Hypothalamus (tissue), 51 donors: ENCODE results near the gene FABP1.

ENCODE experiments used
- DNase-seq, 51 donors: peaks; one replicate each; lab custom pipeline; 2025; lab: John Stamatoyannopoulos, UW

The FABP1 gene

DNA sequence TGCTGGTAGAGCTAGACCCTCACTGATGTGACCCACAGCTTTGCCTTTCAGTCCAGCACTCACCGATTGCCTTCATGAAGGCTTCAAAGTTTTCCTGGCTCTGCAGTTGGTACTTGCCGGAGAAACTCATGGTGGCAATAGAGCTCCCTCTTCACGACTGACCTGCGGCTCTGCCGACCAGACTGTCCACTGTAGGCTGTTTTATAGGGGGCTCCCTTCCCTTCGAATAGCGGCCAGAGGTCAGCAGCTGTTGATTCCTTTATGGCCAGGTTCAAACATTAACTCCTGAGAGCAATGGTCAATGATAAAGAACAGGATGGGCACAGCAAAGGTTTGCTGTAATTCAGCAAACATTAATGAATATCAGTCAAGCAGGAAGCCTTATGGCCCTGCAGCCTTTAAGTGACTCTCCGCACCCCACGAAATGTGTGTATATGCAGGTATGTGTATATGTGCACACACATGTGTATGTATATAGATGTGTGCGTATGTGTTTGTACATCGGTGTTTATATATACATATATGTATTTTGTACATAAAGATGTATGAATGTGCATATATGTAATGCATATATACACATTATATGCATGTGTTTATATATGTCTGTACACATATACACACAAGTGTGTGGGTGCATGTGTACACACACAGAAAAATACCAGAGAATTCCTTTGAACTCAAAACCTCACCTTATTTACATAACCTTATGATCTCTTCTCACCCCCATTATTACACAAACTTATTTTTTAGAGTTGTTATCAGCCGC lies at the start of gene FABP1:
Gene FABP1 (minus strand): TSS at position 175 of the 766 bp plus-strand sequence. CDS start 45 bp downstream, at position 130.
- no peak for DNase-seq

DNA sequence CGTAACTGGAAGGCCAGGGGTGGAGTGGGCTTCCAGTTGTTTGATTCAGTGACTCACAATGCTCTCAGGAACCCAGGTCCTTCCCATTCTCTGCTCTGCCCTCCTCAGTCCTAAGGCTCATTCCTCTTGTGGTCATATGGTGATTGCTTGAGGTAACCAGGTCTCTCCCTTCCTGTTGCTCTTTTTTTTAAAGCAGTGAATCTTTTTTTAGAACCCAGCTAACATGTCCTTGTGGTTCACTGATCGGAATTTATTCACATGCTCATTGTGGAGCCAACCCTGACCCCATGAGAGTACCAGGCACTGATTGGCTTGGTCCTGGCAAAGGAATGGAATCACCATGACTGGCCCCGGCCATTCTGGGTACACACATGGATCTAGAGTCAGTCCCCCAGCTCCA lies 49.7 kb upstream of the FABP1 start:
- DNase-seq: no peak

GRCh38 chr2:88176352-88176984 lies 48.6 kb upstream of the FABP1 start:
- no peak for DNase-seq

DNA sequence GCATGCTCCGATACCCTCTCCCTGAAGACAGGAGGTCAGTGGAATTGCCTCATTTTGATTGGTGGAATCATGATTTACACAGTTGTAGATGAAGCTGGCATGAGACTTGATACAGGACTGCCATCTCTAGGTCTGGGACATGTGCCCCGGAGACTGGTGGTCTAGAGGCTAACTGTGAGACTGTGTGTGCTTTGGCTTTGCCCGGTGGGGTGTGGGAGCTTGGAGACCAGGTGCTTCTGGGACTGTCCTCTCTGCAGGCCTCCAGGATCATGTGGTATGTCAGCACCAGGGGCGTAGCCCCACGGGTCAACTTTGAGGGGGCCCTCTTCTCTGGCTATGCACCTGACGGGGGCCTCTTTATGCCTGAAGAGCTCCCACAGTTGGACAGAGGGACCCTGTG lies 45.0 kb upstream of the FABP1 start:
- no peak for DNase-seq

DNA sequence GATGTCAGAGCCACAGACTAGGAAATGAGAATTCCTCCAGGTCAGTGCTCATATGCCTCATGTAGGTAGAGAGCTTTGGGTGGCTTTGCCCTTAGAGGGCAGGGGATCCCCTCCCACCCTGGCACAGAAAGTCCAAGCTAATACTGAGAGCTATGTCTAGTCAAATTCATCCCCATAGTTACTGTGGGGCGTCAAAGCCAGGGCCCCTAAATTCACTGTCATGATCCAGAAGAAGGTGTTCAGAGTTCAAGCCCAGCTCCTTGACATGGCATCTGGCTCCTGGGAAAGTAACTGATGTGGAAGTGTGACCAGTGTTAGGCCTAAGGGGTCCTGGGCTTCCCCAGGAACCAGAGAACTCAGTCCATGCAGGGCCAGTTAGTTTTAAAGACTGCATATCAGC lies 44.1 kb upstream of the FABP1 start:
- no peak for DNase-seq

- DNase-seq: peak in 25 of 51 donors; percentile 13 to 80 (median 59)
Observed at GRCh38 chr2:88170472-88170892, 42.6 kb upstream of the FABP1 start.

GRCh38 chr2:88168386-88168785 lies 40.5 kb upstream of the FABP1 start:
- no peak for DNase-seq

- no peak for DNase-seq
Observed at GRCh38 chr2:88167740-88168139, 39.9 kb upstream of the FABP1 start.

DNA sequence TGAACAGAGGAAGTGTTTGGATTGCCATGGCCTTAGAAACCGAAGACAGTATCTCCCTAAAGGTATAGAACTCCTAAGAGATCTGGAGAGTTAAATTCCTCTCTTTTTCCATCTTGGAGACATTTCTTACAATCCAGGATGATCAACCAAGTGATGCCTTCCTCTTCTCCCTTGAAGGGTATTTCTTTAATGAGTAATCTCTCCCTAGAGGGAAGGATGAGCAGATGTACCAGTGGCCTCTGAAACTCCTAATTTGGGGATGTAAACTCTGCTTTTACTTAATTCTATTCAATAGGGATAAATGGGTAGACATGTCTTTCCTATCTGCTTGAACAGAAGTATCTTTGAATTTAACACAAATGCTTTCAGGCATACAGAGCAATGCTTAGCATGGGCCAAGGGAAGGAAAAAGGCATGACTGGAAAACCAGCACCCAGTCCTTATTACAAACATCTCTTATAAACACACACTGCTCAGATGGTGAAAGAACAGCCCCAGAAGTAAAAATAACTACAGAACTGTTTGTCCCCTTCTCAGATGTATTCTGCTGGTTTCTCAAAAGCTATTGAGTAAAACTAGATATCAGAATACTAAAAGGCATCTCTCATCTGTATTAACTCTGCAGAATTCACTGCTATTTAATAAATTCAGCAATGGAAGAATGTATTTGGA lies 37.6 kb upstream of the FABP1 start:
- DNase-seq: peak in 1 of 51 donors; percentile 42

DNA sequence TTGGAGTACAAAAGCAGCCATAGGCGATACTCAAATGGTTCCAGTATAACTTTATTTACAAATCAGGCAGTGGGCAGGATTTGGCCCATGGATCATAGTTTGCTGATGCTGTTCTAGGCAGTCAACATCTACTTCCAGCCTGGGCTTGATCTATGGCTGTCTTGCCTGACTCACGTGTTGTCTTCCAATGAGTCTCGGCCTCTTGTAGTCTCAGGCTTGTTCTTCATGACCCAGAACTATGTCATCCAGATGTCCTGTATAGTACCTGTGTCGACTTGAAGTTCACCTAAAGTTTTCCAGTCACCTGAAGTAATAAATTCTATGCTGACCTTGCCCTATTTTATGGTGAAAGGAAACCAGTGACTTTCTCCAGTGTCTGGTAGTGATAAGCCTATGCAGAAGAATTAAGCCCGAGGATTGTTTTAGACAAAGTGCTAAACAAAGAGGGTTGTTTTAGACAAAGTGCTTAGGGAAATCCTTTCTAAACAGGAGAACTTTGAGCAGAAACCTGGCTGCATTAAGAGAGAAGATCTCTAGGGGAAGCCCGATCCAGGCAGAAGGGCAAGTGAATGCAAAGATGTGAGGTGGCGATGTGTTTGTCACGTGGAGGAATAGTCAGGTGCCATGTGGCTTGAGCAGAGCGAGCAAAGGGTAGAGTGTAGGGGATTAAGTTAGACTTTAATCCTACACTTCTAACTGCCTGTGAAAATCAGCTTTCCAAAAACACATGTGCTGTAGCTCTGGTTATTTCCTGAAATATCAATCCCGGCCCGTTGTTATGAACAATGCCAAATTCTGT lies 33.8 kb upstream of the FABP1 start:
- no peak for DNase-seq

DNA sequence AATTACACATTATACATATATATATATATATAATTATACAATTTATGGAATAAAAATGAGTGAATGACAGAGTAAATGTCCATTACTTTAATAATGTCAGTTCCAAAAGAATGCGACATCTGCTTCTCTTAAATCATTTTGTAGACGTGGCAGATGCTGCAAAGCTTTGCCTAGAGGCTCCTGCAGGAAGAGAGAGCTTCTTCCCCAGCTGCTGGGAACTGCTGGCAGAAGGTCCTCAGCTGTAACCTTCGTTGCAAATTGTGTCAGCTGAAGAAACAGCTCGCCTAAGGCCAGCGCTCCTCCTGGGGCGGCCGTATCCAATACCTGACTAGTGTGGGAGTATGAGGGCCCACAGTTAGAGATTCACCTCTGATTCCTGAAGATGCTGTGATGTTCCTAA lies 32.7 kb upstream of the FABP1 start:
- no peak for DNase-seq

DNA sequence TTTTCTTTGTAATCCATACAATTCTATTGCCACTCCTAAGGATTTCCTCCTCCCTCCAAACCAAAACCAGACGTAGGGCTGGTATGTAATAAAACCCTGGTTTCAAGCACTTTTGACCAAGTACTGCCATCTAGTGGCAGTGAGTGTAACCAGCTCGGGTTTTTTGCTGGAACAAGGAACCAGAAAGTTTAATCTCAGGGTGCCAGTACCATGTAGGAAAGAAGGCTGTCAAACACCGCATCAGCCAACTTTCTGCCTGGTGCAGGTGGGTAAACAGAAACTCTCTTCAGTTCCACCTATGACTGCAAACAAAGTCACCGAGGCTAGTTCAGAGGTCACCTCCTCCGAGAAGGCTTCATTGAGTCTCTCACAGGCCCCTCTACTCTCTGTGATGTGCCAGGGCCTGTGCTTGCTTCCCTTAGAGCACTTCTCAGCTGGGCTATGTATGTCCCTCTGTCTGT lies 32.1 kb upstream of the FABP1 start:
- DNase-seq: peak in 31 of 51 donors; percentile 9 to 74 (median 42)

GRCh38 chr2:88159481-88159880 lies 31.6 kb upstream of the FABP1 start:
- no peak for DNase-seq

GRCh38 chr2:88148929-88149438 lies 21.1 kb upstream of the FABP1 start:
- no peak for DNase-seq

DNA sequence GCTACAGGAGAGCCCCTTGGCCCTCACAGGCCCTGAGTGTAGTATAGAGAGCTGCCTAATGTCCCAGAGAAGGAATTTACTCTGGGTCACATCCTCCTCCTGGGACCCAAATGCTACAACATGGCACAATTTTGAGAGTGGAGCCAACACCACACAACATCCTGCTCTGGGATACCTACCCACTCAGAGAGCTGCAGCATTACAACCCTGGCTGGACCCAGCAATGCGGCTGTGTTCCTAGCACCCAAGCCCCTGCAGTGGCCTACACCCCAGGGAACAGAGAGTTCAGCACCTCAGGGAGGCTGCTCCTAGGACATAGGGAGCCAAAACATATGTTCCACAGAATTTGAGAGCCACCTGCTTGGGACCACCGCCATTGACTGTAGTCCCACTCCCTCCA lies 19.3 kb upstream of the FABP1 start:
- no peak for DNase-seq

DNA sequence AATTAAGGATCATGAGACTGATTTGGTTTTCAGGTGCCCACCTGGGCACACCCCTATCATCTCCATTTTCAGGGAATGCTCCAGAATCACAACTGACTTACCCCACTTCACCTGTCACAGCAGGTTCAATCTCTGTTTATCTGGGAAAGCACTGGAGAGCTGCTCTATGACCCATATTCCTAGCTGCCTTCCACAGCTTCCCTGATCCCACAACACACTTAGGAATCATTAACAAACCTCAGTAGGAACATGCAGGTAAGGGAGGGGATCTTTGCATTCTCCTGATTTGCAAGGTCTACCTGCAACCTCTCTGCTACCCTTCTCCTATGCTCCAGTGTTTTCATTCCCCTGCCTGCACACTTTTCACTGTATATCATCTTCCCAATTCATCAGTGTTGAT lies 18.7 kb upstream of the FABP1 start:
- no peak for DNase-seq

- DNase-seq: no peak
Observed at GRCh38 chr2:88144914-88145497, 17.1 kb upstream of the FABP1 start.

DNA sequence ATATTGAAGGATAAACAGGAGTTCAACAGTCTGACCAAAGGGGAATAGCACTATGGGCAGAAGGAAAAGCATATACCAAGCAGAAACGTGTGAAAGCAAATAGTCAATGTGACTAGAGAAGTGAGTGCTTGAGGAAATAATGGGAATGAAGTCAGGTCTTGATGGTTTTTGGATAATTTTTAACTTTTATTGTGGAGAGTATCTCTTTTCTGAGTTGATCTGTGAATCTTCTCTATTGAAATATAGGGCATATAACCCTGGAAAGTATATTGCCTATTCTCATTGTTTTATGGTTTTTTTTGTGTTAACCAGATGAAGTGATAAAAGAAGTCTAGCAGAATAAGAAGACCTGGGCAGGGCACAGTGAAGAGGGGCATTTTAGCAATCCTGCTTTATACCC lies 16.4 kb upstream of the FABP1 start:
- no peak for DNase-seq

GRCh38 chr2:88141952-88142351 lies 14.1 kb upstream of the FABP1 start:
- no peak for DNase-seq

- DNase-seq: no peak
Observed at GRCh38 chr2:88139804-88140203, 11.9 kb upstream of the FABP1 start.
